Right lung (tissue), 5 donors: ENCODE measurements around the gene PHACTR1. TPM values are rescaled to one million over a fixed set of nuclear protein-coding genes. Genes with fewer than 3 reads are reported as not detected.

Experiments
- DNase-seq, 2 donors: peaks; one replicate each; pipeline ENCODE4 v3.0.0-alpha.2; 2013
- polyA plus RNA-seq, 5 donors: library from polyadenylated mRNA; unstranded; fragments of 120-200 nt; gene quantifications; one replicate each; pipeline versions ENCODE4 v1.2.1 to v1.2.3, GENCODE V29; 2013; ENCODE audit warnings: inconsistent platforms in 1 of 5, low replicate concordance in 1 of 5; ENCODE audit not compliant: insufficient read length in 5 of 5, insufficient read depth in 1 of 5

The PHACTR1 gene
- polyA plus RNA-seq, 5 donors: 11.1 to 16.5 (median 14.5) TPM

DNA sequence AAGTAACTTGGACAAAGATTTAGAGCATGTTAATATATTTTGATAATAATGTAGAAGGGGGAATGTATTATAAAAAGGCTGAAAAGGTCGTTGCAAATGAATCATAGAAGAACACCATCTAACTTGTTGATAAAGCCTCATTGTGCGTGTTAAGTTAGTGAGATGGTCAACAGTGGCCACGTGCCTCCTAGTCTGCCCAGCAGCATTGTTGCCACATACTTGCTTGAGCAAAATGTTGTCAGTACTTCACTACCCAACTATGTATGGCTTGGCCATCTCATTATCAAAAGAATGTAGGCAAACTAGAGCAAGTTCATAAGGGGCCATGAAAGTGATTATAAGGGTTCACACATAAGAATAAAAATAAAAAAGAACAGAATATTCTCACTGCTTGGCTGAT lies 84.6 kb downstream of the PHACTR1 start:
- DNase-seq: no peak

DNA sequence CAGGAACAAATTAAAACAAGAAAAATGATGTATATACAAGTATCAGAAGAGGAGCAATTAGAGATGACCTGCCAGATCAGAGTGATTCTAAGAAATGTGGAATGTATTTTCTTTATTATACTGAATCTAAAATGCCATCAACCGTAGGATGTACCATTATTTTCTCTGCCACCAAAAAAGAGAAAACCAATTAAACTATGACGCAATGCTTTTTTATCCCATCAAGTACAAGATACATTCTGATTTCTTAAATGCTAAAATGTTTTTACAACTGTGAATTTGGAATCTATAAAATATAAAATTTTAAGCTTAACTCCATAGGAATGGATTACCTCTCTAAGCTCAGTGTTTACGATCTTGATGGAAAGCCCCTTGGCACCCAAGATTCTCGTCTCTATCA lies 85.9 kb downstream of the PHACTR1 start:
- no peak for DNase-seq

- DNase-seq: no peak
Observed at GRCh38 chr6:12803486-12803885, 86.9 kb downstream of the PHACTR1 start.

DNA sequence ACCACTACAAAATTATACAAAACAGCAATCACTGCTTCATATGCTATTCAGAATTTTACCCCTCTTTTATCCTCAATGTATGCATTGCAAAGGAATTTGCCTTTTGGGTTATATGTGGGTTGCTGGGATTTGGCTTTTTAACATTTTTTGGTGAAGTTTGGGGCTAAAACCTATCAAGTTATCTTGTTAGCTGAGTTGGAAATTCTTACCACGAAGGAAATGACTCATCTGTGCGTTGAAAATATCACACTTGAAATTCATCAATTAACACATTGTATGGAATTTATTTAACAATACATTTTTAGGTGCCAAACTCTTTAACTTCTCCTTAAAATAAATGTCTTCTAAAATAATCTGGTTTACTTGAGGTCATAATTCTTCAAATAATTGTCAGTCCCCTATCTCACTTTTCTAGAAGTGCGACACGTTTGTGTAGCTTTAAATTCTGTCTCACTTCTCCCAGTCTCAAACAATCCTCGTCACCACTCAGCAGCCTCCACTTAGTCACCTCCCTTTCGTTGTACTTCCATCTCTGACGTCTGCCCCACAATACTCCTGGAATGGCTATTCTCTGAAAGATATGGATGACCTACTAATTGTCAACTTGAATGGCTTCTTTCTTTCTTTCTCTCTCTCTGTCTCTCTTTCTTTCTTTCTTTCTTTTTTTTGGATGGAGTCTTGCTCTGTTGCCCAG lies 88.5 kb downstream of the PHACTR1 start:
- DNase-seq: no peak

- no peak for DNase-seq
Observed at GRCh38 chr6:12806136-12806535, 89.6 kb downstream of the PHACTR1 start.

DNA sequence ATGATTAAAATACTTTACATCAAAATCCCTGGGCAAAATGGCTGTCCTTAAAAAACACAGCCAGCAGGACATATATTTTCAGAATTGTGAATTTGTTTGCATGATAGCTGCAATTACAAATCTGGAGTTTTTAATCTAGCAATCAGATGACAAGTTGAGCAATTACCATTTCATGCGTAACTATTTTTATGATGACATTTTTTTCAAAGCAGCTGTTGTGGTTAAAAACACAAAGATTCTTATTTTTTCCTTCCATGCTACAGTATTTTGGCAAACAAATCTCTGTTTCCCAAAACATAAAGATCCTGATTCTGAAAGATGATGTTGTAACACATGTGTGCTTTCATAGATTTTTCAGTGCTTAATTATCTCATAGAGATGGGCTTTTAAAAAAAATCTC lies 90.2 kb downstream of the PHACTR1 start:
- no peak for DNase-seq

DNA sequence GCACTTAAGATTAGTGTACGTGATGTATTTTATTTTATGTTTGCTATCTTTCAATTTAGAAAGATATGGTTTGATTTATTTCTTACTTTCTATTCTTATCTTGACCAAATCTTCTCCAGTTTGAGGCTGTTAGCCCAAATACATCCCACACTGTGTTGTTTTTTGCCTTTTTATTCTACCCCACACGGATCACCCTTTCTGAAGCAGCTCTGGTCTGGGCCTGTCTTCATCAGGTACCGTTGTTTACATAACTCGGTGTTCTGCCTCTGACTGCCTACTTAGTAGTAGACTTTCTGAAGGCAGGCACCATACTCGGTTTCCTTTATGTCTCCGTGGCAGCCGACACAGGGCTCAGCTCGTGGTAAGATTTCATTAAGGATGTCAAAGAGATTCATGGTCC lies 95.0 kb downstream of the PHACTR1 start:
- no peak for DNase-seq

DNA sequence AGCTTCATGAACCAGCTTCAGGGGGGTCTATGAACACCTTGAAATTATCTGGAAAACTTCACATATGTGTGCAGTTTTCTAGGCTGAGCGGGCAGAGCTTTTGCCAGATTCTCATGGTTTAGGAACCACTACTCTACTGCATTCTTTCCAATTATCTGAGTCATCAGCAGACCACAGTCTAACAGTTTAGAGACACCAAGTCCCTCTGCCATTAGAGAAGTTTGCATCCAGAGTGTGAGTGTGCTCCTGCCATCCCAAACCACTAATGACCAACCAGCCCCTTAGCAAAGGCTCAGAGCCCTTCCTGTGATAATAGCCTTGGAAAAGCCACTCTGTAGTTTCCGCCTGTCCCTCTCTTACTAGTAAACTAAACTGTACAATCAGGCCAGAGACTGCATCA lies 96.8 kb downstream of the PHACTR1 start:
- DNase-seq: no peak

DNA sequence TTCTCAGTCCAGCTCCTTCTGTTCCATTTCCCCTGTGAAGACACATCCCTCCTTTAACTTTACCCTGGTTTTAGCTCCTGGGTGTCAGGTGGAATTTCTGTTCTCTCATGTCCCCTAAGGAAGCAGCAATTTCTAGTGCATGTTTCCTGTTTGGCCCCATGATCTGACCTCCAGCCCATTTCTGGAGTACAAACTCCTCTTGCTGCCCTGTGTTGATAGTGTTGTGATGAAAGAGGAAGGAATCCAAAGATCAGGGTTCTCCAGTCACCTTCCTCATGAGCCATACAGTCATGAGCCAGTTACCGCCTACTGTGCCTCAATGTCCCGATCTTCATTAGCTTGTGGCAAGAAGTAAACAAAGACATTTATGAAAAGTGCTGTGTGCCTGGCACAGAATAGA lies 97.4 kb downstream of the PHACTR1 start:
- no peak for DNase-seq

- DNase-seq: no peak
Observed at GRCh38 chr6:12815089-12815488, 98.5 kb downstream of the PHACTR1 start.

DNA sequence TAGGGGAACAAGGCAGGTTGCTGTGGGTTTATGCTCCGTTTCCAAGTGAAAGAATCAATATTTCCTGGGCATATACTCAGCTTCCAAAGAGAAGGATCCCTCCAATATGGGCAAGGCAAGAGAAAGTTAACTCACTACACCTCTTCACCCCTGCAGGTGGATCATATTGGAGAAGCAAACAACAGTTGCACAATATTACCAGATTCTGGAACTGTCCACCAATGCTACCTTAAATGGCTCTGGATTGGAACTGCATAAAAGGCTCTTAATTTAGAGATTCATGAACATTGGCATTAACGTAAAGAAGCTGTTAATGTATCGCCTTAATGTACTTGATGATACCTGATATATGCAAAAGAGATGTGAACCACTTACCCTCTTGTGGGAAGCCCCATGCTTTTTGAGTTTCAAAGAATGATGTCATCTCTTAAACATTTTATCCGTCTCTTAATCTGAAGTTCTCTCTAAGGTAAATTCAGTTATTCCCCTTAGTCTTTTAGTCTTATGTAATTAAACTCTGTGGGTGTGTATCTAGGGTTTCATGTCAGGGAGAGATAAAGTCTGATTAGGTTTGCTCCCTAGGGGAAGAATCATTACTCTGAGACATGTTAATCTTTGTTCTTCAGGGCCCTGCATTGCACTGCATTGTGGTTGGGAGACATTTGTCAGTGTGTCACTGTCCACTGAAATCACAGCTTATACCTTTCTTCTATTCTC lies 99.5 kb downstream of the PHACTR1 start:
- no peak for DNase-seq

GRCh38 chr6:12818324-12818723 lies 101.8 kb downstream of the PHACTR1 start:
- DNase-seq: no peak

DNA sequence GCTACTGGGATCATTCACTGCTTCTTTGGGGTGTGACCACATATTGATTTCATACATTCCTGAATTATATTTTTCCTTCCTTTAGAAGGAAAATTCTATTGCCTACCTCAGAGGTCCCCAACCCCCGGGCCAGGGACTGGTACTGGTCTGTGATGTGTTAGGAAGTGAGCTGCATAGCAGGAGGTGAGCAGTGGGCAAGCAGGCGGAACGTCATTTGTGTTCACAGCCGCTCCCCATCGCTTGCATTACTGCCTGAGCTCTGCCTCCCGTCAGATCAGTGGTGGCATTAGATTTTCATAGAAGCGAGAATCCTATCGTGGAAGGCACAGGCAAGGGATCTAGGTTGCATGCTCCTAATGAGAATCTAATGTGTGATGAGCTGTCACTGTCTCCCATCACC lies 107.3 kb downstream of the PHACTR1 start:
- no peak for DNase-seq

DNA sequence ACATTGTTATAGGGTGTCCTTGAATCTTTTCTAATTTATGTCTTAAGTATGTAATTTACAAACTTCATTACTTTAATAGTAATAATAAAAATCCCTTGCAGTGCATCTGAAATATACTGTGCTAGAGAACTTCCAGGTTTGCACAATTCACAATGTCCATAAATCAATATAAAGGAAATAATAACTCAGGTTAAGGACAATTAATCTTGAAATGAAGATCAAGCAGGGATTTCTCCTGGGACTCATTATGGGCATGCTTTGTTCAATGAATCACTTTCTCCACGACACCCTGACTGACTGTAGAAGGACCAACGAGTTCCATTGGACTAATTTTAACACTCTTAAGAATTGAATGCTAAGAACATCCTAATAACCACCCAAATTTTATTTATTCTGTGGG lies 110.0 kb downstream of the PHACTR1 start:
- no peak for DNase-seq

GRCh38 chr6:12827921-12828320 lies 111.4 kb downstream of the PHACTR1 start:
- DNase-seq: no peak

GRCh38 chr6:12832226-12832735 lies 115.7 kb downstream of the PHACTR1 start:
- no peak for DNase-seq

- no peak for DNase-seq
Observed at GRCh38 chr6:12836009-12836408, 119.4 kb downstream of the PHACTR1 start.

GRCh38 chr6:12841619-12842018 lies 125.1 kb downstream of the PHACTR1 start:
- no peak for DNase-seq

GRCh38 chr6:12842114-12842513 lies 125.5 kb downstream of the PHACTR1 start:
- DNase-seq: no peak

GRCh38 chr6:12842658-12843057 lies 126.1 kb downstream of the PHACTR1 start:
- no peak for DNase-seq

- DNase-seq: no peak
Observed at GRCh38 chr6:12844284-12845223, 128.0 kb downstream of the PHACTR1 start.
